LNCAP (cell line): ENCODE measurements around the gene GPR78.

Experiments used
- TF ChIP-seq, protein P1 (sequence below): fragments of 450-650 bp; IDR thresholded peaks from 2 replicates; pipeline ENCODE4 v1.5.1; 2017; ENCODE audit warnings: mild to moderate bottlenecking

The GPR78 gene

DNA sequence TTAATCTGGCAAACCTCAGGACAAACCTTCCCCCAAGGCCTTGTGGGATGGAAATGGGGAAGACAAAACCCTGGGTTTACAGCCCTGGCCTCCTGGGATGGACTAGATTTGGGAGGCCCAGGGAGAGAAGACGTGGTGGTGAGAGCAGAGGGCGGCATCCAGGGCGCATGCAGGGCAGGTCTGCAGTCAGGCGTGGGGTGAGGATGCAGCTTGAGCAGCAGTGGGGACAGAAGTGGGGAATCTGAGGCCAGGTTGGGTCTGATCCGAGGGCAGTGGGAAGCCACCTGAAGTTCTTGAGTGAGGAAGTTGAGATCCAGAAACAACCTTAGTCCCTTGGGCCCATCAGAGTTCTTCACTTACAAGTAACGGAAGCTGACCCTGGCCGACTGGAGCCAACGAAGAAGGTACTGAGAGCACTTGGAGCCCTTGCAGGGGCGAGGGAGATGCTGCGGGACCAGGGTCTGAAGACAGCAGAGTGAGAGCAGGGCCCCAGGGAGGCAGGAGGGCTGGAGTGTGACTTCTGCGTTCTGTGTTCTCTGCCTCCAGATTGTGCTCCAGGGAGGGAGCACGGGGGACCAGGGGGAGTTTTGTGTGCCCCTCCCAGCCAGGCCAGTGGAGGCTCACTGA lies 42.0 kb upstream of the GPR78 start:
- TF ChIP-seq, protein P1, sequence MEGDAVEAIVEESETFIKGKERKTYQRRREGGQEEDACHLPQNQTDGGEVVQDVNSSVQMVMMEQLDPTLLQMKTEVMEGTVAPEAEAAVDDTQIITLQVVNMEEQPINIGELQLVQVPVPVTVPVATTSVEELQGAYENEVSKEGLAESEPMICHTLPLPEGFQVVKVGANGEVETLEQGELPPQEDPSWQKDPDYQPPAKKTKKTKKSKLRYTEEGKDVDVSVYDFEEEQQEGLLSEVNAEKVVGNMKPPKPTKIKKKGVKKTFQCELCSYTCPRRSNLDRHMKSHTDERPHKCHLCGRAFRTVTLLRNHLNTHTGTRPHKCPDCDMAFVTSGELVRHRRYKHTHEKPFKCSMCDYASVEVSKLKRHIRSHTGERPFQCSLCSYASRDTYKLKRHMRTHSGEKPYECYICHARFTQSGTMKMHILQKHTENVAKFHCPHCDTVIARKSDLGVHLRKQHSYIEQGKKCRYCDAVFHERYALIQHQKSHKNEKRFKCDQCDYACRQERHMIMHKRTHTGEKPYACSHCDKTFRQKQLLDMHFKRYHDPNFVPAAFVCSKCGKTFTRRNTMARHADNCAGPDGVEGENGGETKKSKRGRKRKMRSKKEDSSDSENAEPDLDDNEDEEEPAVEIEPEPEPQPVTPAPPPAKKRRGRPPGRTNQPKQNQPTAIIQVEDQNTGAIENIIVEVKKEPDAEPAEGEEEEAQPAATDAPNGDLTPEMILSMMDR, result no peak

GRCh38 chr4:8538703-8539567 lies 41.3 kb upstream of the GPR78 start:
- TF ChIP-seq, protein P1, result no peak

DNA sequence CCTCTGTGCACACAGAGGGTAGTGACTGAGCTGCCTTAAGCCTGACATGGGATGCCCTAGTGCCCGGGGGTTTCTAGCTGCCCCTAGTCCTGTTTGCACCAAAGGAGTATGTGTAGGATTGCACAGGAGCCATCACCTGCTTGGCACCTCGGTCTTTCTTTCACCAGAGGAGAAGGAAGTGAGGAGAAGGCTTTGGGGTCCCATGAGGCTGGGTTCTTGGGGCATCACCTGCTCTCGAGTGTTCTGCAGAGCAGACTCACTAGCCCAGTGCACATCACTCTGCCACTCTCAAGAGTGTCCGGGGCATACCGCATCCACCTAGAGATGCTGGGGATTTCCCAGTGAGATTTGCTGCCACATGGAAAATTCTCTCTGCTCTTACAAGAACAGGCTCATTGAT lies 40.5 kb upstream of the GPR78 start:
- TF ChIP-seq, protein P1, result no peak

GRCh38 chr4:8540072-8540471 lies 40.1 kb upstream of the GPR78 start:
- TF ChIP-seq, protein P1, result no peak

DNA sequence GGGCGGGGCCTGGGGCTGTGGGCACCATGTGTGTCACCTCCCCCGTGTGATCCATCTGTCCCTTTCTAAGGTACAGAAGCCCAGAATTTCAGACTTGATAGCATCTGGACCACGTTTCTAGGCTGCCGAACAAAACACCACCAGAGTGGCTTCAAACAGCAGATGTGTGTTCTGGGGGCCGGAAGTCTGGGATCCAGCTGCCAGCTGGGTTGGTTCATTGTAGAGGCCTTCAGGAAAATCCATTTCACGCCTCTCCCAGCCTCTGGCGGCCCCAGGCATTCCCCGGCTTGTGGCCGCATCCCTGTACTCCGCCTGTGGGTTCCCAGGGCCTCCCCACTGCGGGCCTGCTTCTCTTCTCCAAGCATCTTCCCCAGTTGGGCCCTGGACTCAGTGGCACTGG lies 39.6 kb upstream of the GPR78 start:
- TF ChIP-seq, protein P1, result no peak

GRCh38 chr4:8540991-8541390 lies 39.2 kb upstream of the GPR78 start:
- TF ChIP-seq, protein P1, result no peak

GRCh38 chr4:8541981-8542715 lies 38.0 kb upstream of the GPR78 start:
- TF ChIP-seq, protein P1, result no peak
